ENCODE measurements around the gene FAM229A.

- TF ChIP-seq CHD2 (IDR thresholded peaks at IDR 0.05; ENCODE audit: low read length, partially characterized antibody), result no peak
- TF ChIP-seq POLR2A (IDR thresholded peaks at IDR 0.05; ENCODE audit: low read length), result no peak
- TF ChIP-seq KDM1A (IDR thresholded peaks at IDR 0.05; ENCODE audit: low read depth), result no peak
- no peak for TF ChIP-seq MYC (IDR thresholded peaks at IDR 0.05; ENCODE audit: borderline replicate concordance, low read length)
- no peak for TF ChIP-seq BHLHE40 (IDR thresholded peaks at IDR 0.05; ENCODE audit: low read depth, low read length)
- TF ChIP-seq KDM5A (IDR thresholded peaks at IDR 0.05), result no peak
- no peak for TF ChIP-seq CTCF (IDR thresholded peaks at IDR 0.05)
- no peak for TF ChIP-seq CEBPB (IDR thresholded peaks at IDR 0.05)
- TF ChIP-seq, protein P1, sequence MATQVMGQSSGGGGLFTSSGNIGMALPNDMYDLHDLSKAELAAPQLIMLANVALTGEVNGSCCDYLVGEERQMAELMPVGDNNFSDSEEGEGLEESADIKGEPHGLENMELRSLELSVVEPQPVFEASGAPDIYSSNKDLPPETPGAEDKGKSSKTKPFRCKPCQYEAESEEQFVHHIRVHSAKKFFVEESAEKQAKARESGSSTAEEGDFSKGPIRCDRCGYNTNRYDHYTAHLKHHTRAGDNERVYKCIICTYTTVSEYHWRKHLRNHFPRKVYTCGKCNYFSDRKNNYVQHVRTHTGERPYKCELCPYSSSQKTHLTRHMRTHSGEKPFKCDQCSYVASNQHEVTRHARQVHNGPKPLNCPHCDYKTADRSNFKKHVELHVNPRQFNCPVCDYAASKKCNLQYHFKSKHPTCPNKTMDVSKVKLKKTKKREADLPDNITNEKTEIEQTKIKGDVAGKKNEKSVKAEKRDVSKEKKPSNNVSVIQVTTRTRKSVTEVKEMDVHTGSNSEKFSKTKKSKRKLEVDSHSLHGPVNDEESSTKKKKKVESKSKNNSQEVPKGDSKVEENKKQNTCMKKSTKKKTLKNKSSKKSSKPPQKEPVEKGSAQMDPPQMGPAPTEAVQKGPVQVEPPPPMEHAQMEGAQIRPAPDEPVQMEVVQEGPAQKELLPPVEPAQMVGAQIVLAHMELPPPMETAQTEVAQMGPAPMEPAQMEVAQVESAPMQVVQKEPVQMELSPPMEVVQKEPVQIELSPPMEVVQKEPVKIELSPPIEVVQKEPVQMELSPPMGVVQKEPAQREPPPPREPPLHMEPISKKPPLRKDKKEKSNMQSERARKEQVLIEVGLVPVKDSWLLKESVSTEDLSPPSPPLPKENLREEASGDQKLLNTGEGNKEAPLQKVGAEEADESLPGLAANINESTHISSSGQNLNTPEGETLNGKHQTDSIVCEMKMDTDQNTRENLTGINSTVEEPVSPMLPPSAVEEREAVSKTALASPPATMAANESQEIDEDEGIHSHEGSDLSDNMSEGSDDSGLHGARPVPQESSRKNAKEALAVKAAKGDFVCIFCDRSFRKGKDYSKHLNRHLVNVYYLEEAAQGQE (IDR thresholded peaks at IDR 0.05), result no peak
- TF ChIP-seq, protein P2, sequence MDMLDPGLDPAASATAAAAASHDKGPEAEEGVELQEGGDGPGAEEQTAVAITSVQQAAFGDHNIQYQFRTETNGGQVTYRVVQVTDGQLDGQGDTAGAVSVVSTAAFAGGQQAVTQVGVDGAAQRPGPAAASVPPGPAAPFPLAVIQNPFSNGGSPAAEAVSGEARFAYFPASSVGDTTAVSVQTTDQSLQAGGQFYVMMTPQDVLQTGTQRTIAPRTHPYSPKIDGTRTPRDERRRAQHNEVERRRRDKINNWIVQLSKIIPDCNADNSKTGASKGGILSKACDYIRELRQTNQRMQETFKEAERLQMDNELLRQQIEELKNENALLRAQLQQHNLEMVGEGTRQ (IDR thresholded peaks at IDR 0.05), result no peak
- TF ChIP-seq, protein P3, sequence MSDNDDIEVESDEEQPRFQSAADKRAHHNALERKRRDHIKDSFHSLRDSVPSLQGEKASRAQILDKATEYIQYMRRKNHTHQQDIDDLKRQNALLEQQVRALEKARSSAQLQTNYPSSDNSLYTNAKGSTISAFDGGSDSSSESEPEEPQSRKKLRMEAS (IDR thresholded peaks at IDR 0.05), result no peak
- TF ChIP-seq EP300 (IDR thresholded peaks at IDR 0.05), result no peak
- no peak for TF ChIP-seq JUNB (IDR thresholded peaks at IDR 0.05)
- TF ChIP-seq, protein P4, sequence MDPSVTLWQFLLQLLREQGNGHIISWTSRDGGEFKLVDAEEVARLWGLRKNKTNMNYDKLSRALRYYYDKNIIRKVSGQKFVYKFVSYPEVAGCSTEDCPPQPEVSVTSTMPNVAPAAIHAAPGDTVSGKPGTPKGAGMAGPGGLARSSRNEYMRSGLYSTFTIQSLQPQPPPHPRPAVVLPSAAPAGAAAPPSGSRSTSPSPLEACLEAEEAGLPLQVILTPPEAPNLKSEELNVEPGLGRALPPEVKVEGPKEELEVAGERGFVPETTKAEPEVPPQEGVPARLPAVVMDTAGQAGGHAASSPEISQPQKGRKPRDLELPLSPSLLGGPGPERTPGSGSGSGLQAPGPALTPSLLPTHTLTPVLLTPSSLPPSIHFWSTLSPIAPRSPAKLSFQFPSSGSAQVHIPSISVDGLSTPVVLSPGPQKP (IDR thresholded peaks at IDR 0.05; ENCODE audit: low read depth, low read length), result no peak
Measured at GRCh38 chr1:32394890-32395432, 32.7 kb upstream of the FAM229A start.

All from A549 (cell line).